PFSK-1 (cell line): Measurements from ENCODE around the gene ARV1.

Source experiments
- FOXP2 ChIP-seq: optimal IDR thresholded peaks from 2 replicates; pipeline ENCODE3; 2011; ENCODE audit warnings: borderline replicate concordance, control low read depth, inconsistent platforms; ENCODE audit not compliant: insufficient read depth; ENCODE audit errors: extremely low read length, extremely low read depth
- POLR2AphosphoS5 ChIP-seq: IDR thresholded peaks from 2 replicates; pipeline ENCODE4 v1.6.1; 2012; ENCODE audit warnings: low read depth, mild to moderate bottlenecking, control low read depth, low read length, moderate library complexity
- SIN3A ChIP-seq: IDR thresholded peaks from 2 replicates; pipeline ENCODE4 v1.6.1; 2012; ENCODE audit warnings: mild to moderate bottlenecking, low read length, moderate library complexity, borderline replicate concordance; ENCODE audit not compliant: insufficient read depth
- TAF1 ChIP-seq: IDR thresholded peaks from 2 replicates; pipeline ENCODE4 v1.6.1; 2012; ENCODE audit warnings: low read length, control low read depth, borderline replicate concordance; ENCODE audit not compliant: insufficient read depth
- TF ChIP-seq, protein P1 (sequence below), 2 experiments: IDR thresholded peaks; 2 replicates each; pipeline versions ENCODE4 v1.6.1 to v1.8.0; 2011 to 2012; ENCODE audit warnings: low read depth in 2 of 2, low read length in 2 of 2, control low read depth in 1 of 2, inconsistent platforms in 1 of 2, mild to moderate bottlenecking in 1 of 2, moderate library complexity in 1 of 2; ENCODE audit not compliant: insufficient read depth in 1 of 2

The ARV1 gene

DNA sequence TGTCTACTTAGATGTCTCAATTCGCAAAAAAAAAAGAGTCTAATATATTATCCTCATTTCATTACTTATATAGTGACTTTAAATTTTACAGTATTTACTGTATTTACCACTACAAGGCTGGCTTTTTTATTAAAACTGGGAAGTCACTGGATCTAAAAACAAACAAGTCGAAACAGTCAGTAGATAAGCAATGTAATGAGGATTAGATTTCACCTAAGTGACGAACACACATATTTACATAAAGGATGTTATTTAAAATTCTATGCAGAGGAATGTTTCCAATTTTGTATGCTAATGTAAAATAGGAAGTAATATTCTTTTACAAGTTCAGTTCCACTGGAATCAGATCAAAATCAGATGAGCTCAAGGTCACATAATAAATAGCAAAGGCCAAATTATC is 28.5 kb upstream of the ARV1 start:
- TF ChIP-seq TAF1 (no peak), POLR2AphosphoS5 (no peak), FOXP2 (no peak), SIN3A (no peak)
- TF ChIP-seq, protein P1, sequence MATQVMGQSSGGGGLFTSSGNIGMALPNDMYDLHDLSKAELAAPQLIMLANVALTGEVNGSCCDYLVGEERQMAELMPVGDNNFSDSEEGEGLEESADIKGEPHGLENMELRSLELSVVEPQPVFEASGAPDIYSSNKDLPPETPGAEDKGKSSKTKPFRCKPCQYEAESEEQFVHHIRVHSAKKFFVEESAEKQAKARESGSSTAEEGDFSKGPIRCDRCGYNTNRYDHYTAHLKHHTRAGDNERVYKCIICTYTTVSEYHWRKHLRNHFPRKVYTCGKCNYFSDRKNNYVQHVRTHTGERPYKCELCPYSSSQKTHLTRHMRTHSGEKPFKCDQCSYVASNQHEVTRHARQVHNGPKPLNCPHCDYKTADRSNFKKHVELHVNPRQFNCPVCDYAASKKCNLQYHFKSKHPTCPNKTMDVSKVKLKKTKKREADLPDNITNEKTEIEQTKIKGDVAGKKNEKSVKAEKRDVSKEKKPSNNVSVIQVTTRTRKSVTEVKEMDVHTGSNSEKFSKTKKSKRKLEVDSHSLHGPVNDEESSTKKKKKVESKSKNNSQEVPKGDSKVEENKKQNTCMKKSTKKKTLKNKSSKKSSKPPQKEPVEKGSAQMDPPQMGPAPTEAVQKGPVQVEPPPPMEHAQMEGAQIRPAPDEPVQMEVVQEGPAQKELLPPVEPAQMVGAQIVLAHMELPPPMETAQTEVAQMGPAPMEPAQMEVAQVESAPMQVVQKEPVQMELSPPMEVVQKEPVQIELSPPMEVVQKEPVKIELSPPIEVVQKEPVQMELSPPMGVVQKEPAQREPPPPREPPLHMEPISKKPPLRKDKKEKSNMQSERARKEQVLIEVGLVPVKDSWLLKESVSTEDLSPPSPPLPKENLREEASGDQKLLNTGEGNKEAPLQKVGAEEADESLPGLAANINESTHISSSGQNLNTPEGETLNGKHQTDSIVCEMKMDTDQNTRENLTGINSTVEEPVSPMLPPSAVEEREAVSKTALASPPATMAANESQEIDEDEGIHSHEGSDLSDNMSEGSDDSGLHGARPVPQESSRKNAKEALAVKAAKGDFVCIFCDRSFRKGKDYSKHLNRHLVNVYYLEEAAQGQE (IDR thresholded peaks at IDR 0.05; ENCODE audit: insufficient read depth in 1 of 2, low read depth in 2 of 2, low read length in 2 of 2): no peak

DNA sequence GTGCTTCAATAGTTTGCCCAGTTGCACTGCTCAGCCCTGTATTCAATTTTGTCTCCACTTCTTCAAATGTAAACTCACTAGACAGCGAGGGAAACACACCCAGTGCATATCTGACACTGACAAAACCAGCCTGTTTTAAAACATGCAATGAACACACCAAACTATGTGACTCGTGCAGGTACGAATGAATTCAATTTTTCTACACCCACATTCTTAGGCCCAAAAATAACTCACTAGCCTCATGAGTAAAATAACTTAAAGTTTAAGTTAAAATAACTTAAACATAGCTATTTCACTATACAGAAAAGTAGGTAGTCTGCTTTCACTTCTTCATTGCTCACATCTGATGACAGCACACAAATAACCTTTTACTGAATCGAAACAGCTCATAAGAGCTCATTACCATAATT is 21.3 kb upstream of the ARV1 start:
- TF ChIP-seq TAF1 (no peak), FOXP2 (no peak), POLR2AphosphoS5 (no peak), SIN3A (no peak)
- TF ChIP-seq, protein P1 (IDR thresholded peaks at IDR 0.05; ENCODE audit: insufficient read depth in 1 of 2, low read depth in 2 of 2, low read length in 2 of 2): no peak

DNA sequence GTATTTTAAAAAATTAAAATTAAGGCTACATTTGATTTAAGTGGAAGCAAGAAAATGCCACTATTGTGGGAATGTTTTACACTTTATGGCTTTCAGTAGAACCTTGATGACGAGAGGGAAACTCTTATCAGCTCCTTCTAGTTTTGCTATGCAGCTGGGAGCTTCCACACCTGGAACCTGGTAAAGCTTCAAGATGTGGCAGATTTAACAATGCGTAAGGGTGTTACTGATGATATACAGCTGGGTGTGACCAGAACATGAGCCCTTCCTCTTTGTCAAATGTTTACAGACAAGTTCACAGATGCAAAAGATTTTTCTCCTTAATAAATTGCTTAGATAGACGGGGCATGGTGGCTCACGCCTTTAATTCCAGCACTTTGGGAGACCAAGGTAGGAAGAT is 20.5 kb upstream of the ARV1 start:
- TF ChIP-seq, protein P1 (IDR thresholded peaks at IDR 0.05; ENCODE audit: insufficient read depth in 1 of 2, low read depth in 2 of 2, low read length in 2 of 2): no peak
- no peak for TF ChIP-seq FOXP2

DNA sequence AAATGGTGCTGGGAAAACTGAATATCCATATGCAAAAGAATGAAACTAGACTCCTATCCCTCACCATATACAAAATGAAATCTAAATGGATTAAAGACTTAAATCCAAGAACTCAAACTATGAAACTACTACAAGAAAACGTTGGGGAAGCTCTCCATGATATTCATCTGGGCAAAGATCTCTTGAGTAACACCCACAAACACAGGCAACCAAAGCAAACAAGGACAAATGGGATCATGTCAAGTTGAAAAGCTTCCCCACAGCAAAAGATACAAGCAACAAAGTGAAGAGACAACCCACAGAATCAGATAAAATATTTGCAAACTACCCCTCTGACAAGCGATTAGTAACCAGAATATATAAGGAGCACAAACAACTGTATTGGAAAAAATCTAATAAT is 14.0 kb upstream of the ARV1 start:
- TF ChIP-seq SIN3A (no peak), FOXP2 (no peak), TAF1 (no peak), POLR2AphosphoS5 (no peak)
- TF ChIP-seq, protein P1 (IDR thresholded peaks at IDR 0.05; ENCODE audit: insufficient read depth in 1 of 2, low read depth in 2 of 2, low read length in 2 of 2): no peak

DNA sequence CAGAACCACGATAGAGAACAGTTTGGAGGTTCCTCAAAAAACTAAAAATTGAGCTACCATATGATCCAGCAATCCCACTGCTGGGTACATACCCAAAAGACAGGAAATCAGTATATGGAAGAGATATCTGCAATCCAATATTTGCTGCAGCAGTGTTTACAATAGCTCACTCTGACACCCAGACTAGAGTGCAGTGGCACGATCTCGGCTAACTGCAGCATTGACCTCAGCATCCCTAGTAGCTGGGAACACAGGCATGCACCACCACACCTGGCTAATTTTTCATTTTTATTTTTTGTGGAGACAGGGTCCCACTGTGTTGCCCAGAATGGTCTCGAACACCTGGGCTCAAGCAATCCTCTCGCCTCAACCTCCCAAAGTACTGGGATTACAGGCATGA is 13.4 kb upstream of the ARV1 start:
- TF ChIP-seq TAF1 (no peak), SIN3A (no peak), POLR2AphosphoS5 (no peak), FOXP2 (no peak)
- TF ChIP-seq, protein P1 (IDR thresholded peaks at IDR 0.05; ENCODE audit: insufficient read depth in 1 of 2, low read depth in 2 of 2, low read length in 2 of 2): no peak
